CD4-positive, alpha-beta T cell treated with Interferon gamma for 1 hour (primary cell): Measurements from ENCODE around the gene MBD6.
A peak's percentile ranks its signal among the peaks of the same experiment; 100 is the strongest.

Experiments
- DNase-seq: peaks from one replicate; pipeline ENCODE4 v3.0.0-alpha.2; 2020

MBD6 gene

DNA sequence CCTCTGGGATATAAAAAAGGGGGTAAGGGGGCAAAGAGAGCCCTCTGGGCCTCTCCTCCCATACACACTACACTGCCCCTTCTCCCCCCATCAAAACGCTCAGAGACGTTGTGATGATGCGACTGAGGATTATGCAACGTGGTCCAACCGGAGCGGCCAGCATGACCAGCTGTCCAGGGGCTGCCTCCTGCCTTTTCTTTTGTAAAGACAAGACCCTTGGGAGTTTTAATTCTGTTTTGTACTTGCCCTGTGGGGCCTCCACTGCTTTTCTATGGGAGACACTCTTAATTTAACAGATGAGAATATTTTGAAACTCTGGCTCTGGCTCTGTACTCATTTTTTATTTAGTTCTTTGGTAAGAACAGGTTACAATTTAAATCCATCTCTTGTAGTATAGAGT lies 7.2 kb downstream of the MBD6 start:
- no peak for DNase-seq

- DNase-seq: no peak
These were observed 7.9 kb downstream of the MBD6 start for GRCh38 chr12:57530396-57531142.

DNA sequence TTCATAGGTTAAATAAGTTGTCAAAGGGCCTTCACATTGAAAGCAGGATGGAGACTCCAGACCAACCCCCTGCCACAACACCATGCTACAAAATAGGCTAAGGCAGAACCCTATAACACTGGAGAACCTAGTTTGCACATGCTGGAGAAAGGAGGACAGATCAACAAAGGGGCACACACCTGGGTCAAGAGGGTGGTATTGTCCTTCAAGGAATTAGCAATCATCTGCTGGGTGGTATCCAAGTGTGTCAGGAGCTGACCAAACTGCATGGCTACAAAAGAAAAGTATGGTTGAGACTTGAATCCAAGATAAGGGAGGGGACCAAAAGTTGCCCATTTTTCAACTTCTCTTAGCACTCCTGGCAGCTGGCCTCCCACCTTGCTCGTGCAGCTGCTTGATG lies 9.2 kb downstream of the MBD6 start:
- DNase-seq: no peak

GRCh38 chr12:57533108-57533507 lies 10.5 kb downstream of the MBD6 start:
- DNase-seq: no peak

DNA sequence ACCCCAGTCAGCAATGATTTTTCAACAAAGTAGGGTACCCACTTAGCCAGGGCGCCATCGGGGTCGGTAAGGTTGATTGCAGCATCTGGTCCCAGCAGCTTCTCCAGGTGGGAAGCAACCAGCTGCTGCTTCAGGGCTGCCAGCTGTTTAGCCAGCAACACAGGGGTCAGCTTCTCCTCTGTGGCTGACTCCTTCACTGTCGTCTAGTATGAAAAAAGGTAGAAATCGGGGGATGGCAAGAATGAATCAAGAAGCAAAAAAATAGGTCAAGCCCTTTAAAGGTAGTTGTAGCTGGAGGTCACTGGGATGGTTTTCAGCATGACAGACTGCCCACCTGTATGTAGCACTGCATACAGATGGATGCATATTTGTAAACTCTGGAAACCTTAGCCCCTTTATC lies 11.6 kb downstream of the MBD6 start:
- DNase-seq: no peak

DNA sequence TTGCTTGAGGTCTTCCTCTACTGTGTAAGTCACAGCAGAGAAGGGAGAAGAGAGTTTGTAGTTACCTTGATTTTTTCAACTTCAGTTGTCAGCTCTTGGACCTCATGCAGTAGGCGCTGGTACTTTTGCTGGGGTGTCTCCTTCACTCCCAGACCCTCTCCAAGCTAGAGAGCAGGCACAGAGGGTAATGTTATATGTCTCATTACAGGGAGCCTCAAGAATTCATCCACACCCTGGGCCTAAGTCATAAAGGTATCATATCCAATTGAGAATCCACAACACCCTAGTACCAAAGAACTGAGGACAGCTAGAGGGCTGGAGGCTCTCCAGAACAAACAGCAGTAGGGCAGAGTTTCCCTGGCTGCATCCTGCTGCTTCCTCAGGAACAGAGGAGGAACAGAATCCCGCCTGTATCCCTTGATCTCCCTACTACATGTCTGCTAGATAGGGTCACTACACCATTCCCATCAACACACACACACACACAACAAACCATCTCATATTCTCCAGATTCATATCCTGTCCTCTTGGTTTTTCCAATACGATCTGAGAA lies 12.4 kb downstream of the MBD6 start:
- no peak for DNase-seq

DNA sequence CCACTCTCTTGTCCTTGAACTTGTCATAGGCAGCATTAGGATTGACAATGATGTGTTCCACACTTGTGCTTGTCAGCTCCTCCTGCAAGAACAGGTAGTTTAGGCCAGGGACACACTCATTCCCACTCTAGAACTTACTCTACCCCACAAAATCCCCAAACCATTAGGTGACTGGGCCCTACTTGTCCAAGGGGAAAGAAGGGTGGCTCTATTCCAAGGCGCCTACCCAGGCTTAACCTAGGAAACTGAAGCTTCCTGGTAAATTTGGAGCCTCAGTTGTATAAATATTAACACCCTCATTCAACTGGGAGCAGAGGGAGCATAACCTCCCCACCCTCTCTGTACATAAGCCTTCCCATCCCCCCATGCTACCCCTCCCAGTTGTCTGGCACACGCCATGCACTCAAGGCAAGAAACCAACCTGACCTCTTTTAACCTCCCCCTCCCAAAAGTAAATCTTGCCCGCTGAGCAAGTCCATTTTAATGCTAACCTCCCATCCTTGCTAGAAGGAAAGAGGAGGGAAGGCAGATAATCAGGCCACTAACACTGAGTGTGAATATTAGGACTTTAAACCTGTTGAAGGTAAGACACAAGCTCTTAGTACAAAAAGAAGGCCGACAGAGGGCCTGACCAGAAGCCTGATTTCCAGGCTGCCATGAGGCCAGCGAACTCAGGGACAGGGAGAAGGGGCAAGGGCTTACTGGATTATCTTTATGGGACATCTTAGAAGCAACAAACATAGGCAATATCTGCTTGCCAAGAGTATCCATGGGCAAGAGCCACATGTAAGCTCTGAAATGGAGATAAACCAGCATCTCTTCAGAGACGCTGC lies 13.4 kb downstream of the MBD6 start:
- DNase-seq: no peak

DNA sequence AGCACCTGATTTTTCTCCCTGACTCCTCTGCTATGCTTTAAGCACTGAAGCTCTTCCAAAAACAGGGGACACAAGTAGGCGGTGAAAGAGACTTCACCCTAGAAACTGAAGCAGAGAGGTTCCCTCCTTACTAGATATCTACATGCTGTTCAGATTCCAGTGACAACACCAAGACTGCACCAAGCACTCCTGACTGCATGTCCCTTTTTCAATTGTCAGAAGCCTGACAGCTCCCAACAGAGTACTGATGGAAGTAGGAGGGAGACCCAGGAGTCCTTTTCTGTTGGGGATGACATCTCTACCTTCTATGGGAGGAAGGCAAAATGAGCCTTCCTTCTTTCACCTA lies 13.9 kb downstream of the MBD6 start:
- no peak for DNase-seq

DNA sequence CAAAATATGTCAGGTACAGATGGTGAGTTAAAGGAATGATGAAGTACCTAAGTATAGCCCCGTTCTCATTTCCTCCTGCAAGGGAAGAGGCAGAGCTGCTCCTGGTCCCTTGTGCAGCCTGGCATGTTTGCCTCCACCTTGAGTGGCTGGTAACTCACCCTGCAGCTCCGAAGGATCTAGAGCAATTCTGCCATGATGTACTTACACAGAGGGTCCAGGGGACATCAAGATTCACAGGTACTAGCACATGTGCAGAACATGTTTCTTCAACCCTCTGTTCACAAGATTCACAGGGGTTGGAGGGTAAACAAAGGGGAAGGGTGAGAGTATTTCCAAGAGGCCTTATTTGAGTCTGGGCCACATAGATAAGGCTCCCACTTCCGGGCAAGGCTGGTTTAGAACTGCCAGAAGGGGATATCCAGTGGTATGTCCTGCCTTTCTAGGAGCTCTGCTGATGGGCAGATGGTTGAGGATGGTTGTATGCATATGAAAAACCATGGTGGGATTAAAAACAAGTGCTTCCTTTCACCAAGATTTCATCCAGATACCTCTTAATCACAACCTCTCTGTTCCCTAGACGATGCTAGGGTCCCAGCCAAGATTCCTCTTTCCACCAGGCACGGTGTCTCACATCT lies 16.6 kb downstream of the MBD6 start:
- no peak for DNase-seq

DNA sequence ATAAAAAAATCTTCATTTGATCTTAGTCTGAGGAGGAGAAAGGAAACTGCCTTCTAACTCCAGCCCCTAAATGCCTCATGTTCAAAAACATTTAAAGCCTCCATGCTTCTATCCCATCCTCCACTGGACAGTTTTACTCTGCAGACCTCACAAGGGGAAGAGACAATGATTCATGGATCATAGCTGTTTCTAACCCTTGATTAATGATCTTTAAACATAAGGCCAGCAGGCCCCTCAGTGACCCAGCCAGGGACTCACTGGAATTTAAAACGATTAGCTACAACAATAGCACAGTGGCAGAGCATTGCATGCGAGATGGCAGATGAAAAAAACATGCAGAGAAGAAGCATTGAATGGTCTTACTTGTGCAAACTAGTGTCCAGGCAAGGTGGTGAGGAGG lies 18.4 kb downstream of the MBD6 start:
- DNase-seq: no peak

GRCh38 chr12:57541717-57542116 lies 19.1 kb downstream of the MBD6 start:
- no peak for DNase-seq

- DNase-seq: no peak
These were observed 21.0 kb downstream of the MBD6 start for GRCh38 chr12:57543581-57543980.

DNA sequence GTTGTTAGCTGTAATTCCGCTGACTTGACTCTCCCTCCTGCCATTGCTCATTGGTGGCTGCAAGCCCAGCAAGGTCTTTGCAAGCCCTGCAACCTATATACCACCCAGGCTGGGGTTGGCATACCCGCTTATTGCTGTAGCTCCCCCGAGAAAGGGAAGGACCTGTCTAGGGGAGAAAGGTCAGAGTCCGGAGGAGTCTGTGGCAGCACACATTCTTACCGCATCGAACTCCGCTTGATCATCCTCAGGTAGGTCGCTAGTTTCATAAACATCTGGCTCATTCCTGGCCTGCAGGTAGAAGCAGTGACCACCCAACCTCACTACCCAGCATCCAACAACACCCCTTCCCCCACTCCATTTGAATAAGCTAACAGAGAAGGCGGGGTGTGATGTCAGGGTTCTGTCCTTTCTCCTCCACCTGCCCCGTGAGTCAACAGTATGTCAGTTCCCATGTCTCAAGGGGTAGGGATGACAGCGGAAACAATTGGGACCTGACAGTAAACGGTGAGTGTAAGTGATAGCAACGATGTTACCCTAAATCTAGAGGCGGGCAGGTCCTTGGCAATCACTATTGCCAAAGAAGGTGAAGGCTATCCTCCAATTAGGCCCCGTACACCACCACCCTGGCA lies 23.3 kb downstream of the MBD6 start:
- no peak for DNase-seq

GRCh38 chr12:57546438-57547287 lies 24.0 kb downstream of the MBD6 start, which contains the start of gene DCTN2:
Gene DCTN2 (minus strand): TSS chr12:57547192. CDS start chr12:57547063, 129 bp downstream.
- peak; percentile 96 for DNase-seq

DNA sequence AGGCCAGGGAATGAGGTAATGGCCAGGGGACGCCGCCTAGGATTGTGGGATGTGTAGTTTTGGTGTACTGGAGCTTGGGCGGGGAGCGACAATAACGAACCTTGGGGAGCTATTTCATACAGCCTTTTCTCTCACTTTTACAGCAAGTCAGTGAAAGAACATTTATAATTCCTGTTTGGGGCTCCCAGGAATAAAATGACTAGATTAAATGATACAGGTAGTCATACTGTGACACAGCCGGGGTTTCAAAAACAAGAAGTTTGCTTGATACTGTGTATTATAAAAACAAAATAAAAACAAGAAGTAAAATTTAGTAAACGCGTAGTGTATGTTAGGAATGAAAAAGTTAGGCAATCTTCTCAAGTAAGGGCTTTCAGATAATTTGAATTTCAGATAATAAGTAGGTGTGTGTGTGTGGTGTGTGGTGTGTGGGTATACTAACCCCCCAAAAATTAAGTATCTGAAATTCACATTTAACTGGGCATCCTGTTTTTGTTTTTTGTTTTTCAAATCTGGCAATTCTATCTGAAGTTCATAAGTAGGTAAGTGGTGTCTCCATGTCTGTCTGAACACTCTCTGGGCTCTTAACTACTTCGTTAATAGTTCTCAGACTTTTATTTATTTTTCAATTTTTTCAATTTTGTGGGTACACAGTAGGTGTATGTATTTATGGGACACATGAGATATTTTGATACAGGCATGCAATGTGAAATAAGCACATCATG lies 24.8 kb downstream of the MBD6 start:
- no peak for DNase-seq

- DNase-seq: no peak
These were observed 25.3 kb downstream of the MBD6 start for GRCh38 chr12:57548013-57548315.

- DNase-seq: no peak
These were observed 25.9 kb downstream of the MBD6 start for GRCh38 chr12:57548488-57548887.

GRCh38 chr12:57549203-57549908 lies 26.7 kb downstream of the MBD6 start:
- no peak for DNase-seq

- peak; percentile 36 for DNase-seq
These were observed 27.5 kb downstream of the MBD6 start, which contains the start of gene KIF5A for GRCh38 chr12:57549909-57550640. Gene KIF5A (plus strand): TSS chr12:57550044. CDS start chr12:57550272, 228 bp downstream.
